NCI-H82 treated with DMSO at 0.1 percent for 48 hours (cell line): ENCODE measurements around the gene ALOX15B.

Experiments used
- DNase-seq: peaks from one replicate; lab custom pipeline; 2025; ENCODE audit not compliant: unreplicated experiment; lab: John Stamatoyannopoulos, UW

ALOX15B gene

DNA sequence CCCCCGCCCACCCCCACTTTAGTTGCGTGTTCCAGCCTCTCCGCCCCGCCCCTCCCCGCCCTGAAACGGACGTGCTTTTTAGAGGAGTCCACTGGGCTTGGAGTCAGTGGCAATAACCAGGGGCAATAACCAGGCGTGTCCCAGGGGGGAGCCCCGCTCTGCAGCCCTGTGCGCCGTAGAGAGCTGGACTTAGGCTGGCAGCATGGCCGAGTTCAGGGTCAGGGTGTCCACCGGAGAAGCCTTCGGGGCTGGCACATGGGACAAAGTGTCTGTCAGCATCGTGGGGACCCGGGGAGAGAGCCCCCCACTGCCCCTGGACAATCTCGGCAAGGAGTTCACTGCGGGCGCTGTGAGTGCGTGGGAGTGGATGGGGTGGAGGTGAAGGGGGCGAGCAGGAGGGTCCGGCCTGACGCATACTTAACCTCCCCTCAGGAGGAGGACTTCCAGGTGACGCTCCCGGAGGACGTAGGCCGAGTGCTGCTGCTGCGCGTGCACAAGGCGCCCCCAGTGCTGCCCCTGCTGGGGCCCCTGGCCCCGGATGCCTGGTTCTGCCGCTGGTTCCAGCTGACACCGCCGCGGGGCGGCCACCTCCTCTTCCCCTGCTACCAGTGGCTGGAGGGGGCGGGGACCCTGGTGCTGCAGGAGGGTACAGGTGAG is at the start of gene ALOX15B:
TSS of gene ALOX15B (plus strand) at position 106 of the 657 bp plus-strand sequence. CDS start at position 203, 97 bp downstream.
- no peak for DNase-seq

DNA sequence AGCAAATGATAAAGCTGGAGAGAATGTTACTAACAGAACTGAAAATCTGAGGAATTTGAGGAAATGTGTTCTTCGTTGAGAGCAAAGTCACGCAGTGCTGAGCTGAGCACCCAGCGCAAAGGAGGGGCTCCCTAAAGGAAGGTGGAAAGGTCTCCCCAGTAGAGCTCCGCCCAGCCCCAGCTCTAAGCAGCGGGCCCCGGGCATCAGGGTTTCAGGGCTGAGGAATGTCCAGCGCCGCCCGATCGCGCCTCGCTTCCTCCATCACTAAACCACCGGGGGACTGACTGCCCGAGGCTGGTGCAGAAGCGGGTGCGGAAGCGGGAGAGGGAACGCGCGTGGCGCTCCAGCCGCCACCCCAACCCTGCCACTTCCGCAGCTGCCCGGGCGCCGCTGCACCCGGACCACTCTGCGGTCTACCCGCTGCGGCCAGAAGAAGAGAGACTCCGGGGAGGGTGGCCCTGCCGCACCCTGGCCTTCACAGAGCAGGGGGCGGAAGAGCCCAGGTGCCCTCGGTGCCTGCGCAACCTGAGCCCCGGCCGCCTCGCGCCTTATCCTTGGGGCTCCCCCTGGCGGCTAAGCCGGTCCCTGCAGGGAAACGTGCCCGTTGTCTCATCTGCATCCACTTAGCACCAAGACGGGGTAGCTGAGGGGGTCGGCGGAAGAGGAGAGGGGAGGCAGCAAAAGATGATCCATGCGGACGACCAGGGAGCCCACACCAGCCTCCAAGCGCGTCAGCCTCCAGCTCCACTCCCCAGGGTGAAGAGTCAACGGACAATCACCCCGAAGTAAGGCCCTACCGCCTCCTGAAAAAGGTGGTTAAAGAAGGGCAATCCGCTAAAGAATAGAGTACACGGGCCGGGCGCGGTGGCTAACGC is 48.8 kb upstream of the ALOX15B start:
- DNase-seq = no peak

DNA sequence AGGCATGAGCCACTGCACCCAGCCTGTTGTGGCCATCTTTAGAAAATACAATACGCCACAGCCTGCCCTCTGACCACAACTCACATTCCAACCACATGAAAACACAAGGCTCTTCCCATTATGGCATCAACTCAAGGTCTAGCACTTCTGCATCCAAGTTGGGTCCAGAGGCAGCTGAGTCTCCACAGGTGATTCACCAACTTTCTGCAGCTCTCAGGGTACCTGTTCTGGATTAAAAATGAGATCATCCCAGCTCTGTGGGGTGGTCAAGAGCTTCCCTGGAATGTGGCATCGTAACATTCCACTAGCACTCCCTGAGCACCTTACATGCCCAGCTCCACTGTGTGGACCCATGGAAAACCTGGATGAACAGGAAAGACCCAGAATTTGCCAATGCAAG is 46.3 kb upstream of the ALOX15B start:
- no peak for DNase-seq

DNA sequence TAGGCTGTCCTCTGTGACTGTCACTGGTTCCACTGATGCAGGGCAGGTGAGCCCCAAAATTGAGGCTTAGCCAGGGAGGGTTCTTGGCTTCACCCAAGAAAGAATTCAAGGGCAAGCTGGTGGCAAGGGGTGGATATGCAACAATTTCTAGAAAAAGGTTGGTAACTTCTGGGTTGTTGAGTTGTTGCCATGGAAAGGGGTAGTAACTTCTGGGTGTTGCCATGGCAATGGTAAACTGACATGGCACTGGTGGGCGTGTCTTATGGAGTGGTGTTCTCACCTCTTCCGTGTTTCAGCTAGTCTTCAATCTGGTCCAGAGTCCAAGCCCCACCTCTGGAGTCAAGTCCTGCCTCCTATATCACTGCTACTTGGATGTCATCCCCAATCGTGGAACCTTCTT is 45.9 kb upstream of the ALOX15B start:
- DNase-seq = no peak

DNA sequence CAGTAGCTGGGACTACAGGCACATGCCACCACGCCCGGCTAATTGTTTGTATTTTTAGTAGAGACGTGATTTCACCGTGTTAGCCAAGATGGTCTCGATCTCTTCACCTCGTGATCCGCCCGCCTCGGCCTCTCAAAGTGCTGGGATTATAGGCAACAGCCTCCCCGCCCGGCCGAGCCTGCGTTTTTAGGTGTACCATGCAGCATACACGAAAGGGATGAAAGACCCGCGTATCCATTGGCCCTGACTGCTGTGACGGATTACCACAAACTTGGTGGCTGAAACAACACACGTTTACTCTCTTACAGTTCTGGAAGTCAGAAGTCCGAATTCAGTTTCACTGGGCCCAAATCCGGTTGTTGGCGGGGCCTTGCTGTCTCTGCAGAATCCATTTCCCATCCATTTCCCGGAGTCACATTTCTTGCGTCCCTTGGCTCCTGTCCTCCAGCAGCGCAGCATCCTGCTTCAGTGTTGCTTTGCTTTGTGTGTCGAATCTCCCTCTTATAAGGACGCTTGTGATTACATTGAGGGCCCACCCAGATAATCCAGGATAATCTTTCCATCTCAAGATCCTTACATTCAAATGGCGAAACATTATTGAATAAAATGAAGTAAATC is 44.8 kb upstream of the ALOX15B start:
- DNase-seq = peak; percentile 88

GRCh38 chr17:7995724-7996123 is 43.1 kb upstream of the ALOX15B start:
- no peak for DNase-seq

- peak; percentile 99 for DNase-seq
Observed at GRCh38 chr17:7997186-7997585, 41.7 kb upstream of the ALOX15B start.

- peak; percentile 86 for DNase-seq
Observed at GRCh38 chr17:8001976-8002720, 36.7 kb upstream of the ALOX15B start, which contains the start of gene GUCY2D. GUCY2D (plus strand) TSS chr17:8002615; CDS start chr17:8003048, 433 bp downstream.

- no peak for DNase-seq
Observed at GRCh38 chr17:8002721-8003593, 35.9 kb upstream of the ALOX15B start.

DNA sequence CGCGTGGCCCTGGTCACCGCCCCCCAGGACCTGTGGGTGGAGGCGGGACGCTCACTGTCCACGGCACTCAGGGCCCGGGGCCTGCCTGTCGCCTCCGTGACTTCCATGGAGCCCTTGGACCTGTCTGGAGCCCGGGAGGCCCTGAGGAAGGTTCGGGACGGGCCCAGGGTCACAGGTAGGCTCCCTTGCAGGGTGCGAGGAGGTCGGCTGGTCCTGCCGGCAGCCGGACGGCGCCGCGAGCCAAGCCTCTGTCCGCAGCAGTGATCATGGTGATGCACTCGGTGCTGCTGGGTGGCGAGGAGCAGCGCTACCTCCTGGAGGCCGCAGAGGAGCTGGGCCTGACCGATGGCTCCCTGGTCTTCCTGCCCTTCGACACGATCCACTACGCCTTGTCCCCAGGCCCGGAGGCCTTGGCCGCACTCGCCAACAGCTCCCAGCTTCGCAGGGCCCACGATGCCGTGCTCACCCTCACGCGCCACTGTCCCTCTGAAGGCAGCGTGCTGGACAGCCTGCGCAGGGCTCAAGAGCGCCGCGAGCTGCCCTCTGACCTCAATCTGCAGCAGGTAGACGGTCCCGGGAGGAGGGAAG is 35.2 kb upstream of the ALOX15B start:
- no peak for DNase-seq

DNA sequence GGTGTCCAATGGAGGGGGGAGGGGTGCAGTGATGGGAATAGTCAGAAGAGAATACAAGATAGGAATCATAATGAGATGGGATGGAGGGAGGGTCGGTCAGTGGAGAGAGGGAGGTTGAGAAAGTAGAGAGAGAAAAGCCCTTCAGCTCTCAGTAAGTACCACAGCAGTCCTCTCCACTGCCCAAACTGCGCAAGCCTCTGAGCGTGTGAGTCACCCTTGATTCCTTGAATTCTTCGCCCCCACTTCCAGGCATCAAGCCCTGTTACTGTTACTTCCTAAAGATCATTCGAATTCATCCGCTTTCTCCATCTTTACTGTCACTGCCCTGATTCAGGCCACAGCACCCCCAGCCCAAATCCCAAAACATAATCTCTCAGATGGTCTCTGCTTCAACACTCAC is 34.0 kb upstream of the ALOX15B start:
- DNase-seq = no peak

GRCh38 chr17:8005357-8005756 is 33.5 kb upstream of the ALOX15B start:
- no peak for DNase-seq

GRCh38 chr17:8005967-8006730 is 32.7 kb upstream of the ALOX15B start:
- no peak for DNase-seq

DNA sequence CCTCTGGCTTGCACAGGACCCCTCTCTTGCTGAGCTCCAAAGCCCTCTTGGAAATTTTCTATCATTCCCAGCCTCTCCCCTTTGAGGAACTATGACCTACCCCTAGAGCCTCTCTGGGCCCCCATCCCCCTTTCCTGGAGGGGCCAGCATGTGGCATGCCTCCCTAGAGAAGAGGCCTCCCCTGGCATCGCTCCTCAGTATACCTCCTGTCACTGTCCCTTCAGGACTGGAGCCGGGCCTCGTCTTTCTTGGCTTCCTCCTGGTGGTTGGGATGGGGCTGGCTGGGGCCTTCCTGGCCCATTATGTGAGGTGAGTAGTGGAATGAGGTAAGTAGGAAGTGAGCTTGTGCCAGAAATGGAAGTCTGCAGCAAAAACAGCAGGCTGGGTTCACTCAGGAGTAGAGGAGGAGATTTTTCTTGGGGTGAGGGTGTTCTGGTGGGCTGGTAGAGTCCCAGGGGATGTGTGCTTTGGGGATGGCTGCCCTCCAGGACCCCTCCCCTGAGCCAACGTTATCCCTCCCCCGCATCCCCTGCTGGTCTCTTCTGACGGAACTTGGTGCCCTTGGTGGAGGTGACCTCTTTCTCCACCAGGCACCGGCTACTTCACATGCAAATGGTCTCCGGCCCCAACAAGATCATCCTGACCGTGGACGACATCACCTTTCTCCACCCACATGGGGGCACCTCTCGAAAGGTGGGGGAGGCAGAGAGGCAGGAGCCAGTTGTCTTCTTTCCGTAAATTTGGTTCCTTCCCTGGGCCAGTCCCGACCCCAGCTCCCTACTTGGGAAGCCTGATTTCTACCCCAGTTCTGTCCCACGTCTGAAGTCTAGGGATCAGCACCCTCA is 31.8 kb upstream of the ALOX15B start:
- no peak for DNase-seq

- DNase-seq = no peak
Observed at GRCh38 chr17:8007836-8008235, 31.0 kb upstream of the ALOX15B start.

- no peak for DNase-seq
Observed at GRCh38 chr17:8012045-8012580, 26.7 kb upstream of the ALOX15B start.

DNA sequence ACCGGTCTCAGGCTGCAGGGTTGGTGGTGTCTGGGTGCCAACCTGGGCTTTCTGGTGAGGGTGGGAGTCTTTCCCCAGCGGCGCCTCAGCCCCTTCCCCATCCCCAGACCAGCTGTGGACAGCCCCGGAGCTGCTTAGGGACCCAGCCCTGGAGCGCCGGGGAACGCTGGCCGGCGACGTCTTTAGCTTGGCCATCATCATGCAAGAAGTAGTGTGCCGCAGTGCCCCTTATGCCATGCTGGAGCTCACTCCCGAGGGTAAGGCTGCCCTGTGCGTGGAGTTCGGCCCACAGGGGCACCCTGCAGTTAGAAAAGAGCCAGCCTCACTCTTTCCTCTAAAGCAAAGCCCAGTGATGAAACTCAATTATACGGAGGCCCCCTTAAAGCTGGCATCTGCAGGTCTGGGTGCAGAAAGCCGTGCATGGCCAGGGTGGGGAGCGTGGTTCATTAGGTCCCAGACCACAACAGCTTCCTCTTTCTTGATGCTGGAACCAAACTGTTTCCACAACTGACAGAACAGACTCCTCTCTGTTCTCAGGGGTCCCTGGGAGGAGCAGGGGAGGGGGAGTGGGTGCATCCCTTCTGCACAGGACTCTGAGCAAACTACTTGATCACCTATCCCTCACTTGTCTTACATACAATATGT is 25.7 kb upstream of the ALOX15B start:
- no peak for DNase-seq
